PFSK-1 (cell line): ENCODE data around the gene LDLRAD3.

Experiments used
- FOXP2 ChIP-seq: optimal IDR thresholded peaks from 2 replicates; pipeline ENCODE3; 2011; ENCODE audit warnings: borderline replicate concordance, control low read depth, inconsistent platforms; ENCODE audit not compliant: insufficient read depth; ENCODE audit errors: extremely low read length, extremely low read depth
- POLR2AphosphoS5 ChIP-seq: IDR thresholded peaks from 2 replicates; pipeline ENCODE4 v1.6.1; 2012; ENCODE audit warnings: low read depth, mild to moderate bottlenecking, control low read depth, low read length, moderate library complexity
- SIN3A ChIP-seq: IDR thresholded peaks from 2 replicates; pipeline ENCODE4 v1.6.1; 2012; ENCODE audit warnings: mild to moderate bottlenecking, low read length, moderate library complexity, borderline replicate concordance; ENCODE audit not compliant: insufficient read depth
- TAF1 ChIP-seq: IDR thresholded peaks from 2 replicates; pipeline ENCODE4 v1.6.1; 2012; ENCODE audit warnings: low read length, control low read depth, borderline replicate concordance; ENCODE audit not compliant: insufficient read depth
- TF ChIP-seq, protein P1 (sequence below), 2 experiments: IDR thresholded peaks; 2 replicates each; pipeline versions ENCODE4 v1.6.1 to v1.8.0; 2011 to 2012; ENCODE audit warnings: low read depth in 2 of 2, low read length in 2 of 2, control low read depth in 1 of 2, inconsistent platforms in 1 of 2, mild to moderate bottlenecking in 1 of 2, moderate library complexity in 1 of 2; ENCODE audit not compliant: insufficient read depth in 1 of 2

Gene LDLRAD3

DNA sequence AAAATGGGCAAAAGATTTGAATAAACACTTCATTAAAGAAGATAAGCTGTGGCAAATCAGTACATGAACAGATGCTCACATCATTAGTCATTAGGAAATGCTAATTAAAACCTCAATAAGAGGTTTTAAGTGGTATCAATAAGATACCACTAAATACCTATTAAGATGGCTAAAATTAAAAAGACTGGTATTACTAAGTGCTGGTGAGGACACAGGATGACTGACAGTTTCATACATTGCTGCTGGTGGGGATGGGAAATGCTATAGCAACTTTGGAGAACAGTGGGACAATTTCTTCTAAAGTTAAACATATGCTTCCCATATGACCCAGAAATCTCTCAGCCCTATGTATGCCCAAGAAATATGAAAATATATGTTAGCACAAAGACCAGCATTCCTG lies 276.1 kb downstream of the LDLRAD3 start:
- no peak for TF ChIP-seq TAF1
- TF ChIP-seq SIN3A, result no peak
- TF ChIP-seq POLR2AphosphoS5, result no peak
- TF ChIP-seq, protein P1, sequence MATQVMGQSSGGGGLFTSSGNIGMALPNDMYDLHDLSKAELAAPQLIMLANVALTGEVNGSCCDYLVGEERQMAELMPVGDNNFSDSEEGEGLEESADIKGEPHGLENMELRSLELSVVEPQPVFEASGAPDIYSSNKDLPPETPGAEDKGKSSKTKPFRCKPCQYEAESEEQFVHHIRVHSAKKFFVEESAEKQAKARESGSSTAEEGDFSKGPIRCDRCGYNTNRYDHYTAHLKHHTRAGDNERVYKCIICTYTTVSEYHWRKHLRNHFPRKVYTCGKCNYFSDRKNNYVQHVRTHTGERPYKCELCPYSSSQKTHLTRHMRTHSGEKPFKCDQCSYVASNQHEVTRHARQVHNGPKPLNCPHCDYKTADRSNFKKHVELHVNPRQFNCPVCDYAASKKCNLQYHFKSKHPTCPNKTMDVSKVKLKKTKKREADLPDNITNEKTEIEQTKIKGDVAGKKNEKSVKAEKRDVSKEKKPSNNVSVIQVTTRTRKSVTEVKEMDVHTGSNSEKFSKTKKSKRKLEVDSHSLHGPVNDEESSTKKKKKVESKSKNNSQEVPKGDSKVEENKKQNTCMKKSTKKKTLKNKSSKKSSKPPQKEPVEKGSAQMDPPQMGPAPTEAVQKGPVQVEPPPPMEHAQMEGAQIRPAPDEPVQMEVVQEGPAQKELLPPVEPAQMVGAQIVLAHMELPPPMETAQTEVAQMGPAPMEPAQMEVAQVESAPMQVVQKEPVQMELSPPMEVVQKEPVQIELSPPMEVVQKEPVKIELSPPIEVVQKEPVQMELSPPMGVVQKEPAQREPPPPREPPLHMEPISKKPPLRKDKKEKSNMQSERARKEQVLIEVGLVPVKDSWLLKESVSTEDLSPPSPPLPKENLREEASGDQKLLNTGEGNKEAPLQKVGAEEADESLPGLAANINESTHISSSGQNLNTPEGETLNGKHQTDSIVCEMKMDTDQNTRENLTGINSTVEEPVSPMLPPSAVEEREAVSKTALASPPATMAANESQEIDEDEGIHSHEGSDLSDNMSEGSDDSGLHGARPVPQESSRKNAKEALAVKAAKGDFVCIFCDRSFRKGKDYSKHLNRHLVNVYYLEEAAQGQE (IDR thresholded peaks at IDR 0.05; ENCODE audit: insufficient read depth in 1 of 2, low read depth in 2 of 2, low read length in 2 of 2), result no peak
- no peak for TF ChIP-seq FOXP2

DNA sequence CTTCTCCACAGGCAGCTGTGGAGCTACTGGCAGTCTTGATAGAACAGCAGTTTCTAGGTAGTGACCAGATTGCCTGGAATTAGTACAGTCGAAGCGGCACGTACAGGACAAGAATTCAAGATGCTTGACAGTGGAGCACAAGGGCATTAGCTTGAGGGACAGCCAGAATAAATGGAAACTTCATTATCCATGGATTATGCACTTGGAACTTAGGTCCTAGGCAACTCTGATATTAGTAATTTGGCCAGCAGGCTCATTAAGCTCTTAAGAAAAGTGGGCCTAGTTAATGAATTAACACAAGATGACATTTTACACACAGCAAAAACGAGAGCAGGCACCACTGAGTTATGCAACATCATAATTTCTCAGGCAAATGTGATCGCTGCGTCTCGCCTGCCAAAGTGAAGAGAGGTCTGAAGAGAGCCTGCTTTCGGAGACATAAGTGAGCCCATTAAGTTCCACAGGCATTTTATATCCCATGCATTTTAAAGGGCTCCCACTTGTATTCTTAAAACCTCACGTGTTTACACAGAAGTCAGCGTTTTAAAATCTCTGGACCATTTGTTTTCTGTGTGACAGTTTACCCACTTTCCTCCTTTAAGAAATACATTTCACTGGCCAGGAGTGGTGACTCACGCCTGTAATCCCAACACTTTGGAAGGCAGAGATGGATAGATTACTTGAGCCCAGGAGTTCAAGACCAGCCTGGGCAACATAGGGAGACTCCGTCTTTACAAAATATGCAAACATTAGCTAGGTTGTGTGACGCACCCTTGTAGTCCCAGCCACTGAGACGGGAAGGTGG lies 279.2 kb downstream of the LDLRAD3 start:
- TF ChIP-seq, protein P1 (IDR thresholded peaks at IDR 0.05; ENCODE audit: insufficient read depth in 1 of 2, low read depth in 2 of 2, low read length in 2 of 2), result no peak
- TF ChIP-seq TAF1 (no peak), POLR2AphosphoS5 (no peak), FOXP2 (no peak), SIN3A (no peak)

DNA sequence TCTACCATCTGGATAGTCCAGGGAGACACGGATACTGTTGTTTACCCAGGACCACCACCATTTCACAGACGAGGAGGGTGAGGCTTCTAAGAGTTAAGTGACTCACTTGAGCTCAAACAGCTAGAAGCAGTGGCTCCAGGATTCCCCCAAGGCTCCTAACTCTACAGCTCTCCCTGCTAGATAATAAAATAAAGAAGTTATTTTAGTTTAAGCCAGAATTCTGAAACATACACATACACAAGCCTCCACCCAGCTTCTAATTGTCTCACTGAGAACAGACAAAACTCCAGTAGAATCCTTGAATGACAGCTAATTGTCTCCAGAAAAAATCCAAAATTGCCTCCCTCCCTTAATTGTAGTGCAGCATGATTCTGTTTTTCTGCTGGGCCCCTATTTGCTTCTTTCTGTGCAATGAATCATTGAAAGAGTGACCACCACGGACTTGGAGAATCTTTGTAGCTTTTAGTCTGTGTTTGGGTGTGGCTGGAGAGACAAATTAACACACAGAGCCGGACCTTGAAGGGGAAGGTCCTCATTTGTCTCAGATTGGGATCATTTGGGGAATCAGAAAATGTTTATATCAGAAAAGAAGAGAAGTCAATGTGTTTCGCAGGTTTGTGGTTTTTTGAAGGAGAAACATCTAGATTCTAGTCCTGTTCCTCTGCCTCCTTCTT lies 280.5 kb downstream of the LDLRAD3 start:
- TF ChIP-seq POLR2AphosphoS5 (no peak), TAF1 (no peak), SIN3A (no peak), FOXP2 (no peak)
- TF ChIP-seq, protein P1 (IDR thresholded peaks at IDR 0.05; ENCODE audit: insufficient read depth in 1 of 2, low read depth in 2 of 2, low read length in 2 of 2), result no peak

DNA sequence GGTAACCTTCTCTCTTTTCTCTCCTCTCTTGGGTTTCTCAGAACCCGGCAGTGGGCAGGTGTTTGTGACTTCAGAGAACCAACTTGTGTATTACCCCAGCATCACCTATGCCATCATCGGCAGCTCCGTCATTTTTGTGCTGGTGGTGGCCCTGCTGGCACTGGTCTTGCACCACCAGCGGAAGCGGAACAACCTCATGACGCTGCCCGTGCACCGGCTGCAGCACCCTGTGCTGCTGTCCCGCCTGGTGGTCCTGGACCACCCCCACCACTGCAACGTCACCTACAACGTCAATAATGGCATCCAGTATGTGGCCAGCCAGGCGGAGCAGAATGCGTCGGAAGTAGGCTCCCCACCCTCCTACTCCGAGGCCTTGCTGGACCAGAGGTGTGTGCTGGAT lies 283.2 kb downstream of the LDLRAD3 start:
- TF ChIP-seq TAF1 (no peak), POLR2AphosphoS5 (no peak), FOXP2 (no peak), SIN3A (no peak)
- TF ChIP-seq, protein P1 (IDR thresholded peaks at IDR 0.05; ENCODE audit: insufficient read depth in 1 of 2, low read depth in 2 of 2, low read length in 2 of 2), result no peak
